Osteoblast (primary cell): ENCODE data around the gene ALS2. TPM values are rescaled to one million over a fixed set of nuclear protein-coding genes. Genes with fewer than 3 reads are reported as not detected.
A peak's percentile ranks its signal among the peaks of the same experiment; 100 is the strongest.

Experiments used
- DNase-seq: peaks from one replicate; pipeline ENCODE4 v3.0.0; 2011; ENCODE audit warnings: low spot score, mixed read lengths; ENCODE audit not compliant: insufficient read length; ENCODE audit errors: missing footprints
- H2AFZ ChIP-seq: 2 replicates; pipeline ENCODE4 v1.6.0; 2011; ENCODE audit warnings: mild to moderate bottlenecking, low read length
- H3K27ac ChIP-seq: 2 replicates; pipeline ENCODE4 v1.5.1; 2011; ENCODE audit warnings: mild to moderate bottlenecking, low read depth, low read length, moderate library complexity
- H3K27me3 ChIP-seq: 2 replicates; pipeline ENCODE4 v1.6.0; 2012; ENCODE audit warnings: mild to moderate bottlenecking, control low read depth, inconsistent platforms, low read length, moderate library complexity; ENCODE audit not compliant: insufficient read depth
- H3K36me3 ChIP-seq: 2 replicates; pipeline ENCODE4 v1.5.1; 2011; ENCODE audit warnings: mild to moderate bottlenecking, low read length, control low read depth, moderate library complexity; ENCODE audit not compliant: insufficient read depth
- H3K4me1 ChIP-seq: 2 replicates; pipeline ENCODE4 v1.5.1; 2011; ENCODE audit warnings: mild to moderate bottlenecking, low read length, control low read depth, moderate library complexity; ENCODE audit not compliant: insufficient read depth
- H3K4me2 ChIP-seq: 2 replicates; pipeline ENCODE4 v1.6.0; 2011; ENCODE audit warnings: mild to moderate bottlenecking, low read length; ENCODE audit not compliant: insufficient read depth
- H3K4me3 ChIP-seq: fragments of 200-600 bp; sonication (generic); 3 replicates; pipeline ENCODE4 v1.5.1; 2012; ENCODE audit warnings: mild to moderate bottlenecking, low read length, inconsistent platforms; ENCODE audit not compliant: insufficient read depth
- H3K79me2 ChIP-seq: 2 replicates; pipeline ENCODE4 v1.6.0; 2012; ENCODE audit warnings: mild to moderate bottlenecking, low read length, control low read depth, inconsistent platforms; ENCODE audit not compliant: insufficient read depth
- H3K9me3 ChIP-seq: 2 replicates; pipeline ENCODE4 v1.5.1; 2011; ENCODE audit warnings: low read depth, low read length, control low read depth
- H4K20me1 ChIP-seq: 2 replicates; pipeline ENCODE4 v1.6.0; 2012; ENCODE audit warnings: mild to moderate bottlenecking, low read length, control low read depth; ENCODE audit not compliant: insufficient read depth
- CTCF ChIP-seq: IDR thresholded peaks from 2 replicates; pipeline ENCODE4 v1.5.1; 2011; ENCODE audit warnings: mild to moderate bottlenecking, low read depth, low read length, moderate library complexity; ENCODE audit errors: extremely low read depth
- small RNA-seq: library from RNA; depleted of rRNA; stranded (forward); fragments of <200 nt; gene quantifications from one replicate; pipeline ENCODE3, GENCODE V24; 2012
- total RNA-seq: library from RNA; depleted of rRNA; stranded (reverse); fragments of >200 nt; gene quantifications from 2 replicates; pipeline ENCODE4 v1.2.3, GENCODE V29; 2012

ALS2 gene
- total RNA-seq, 1 donor, result 39.1 TPM

GRCh38 chr2:201656102-201656501 is 124.6 kb downstream of the ALS2 start:
- Histone ChIP-seq H3K4me2 (no peak overlapping the region), H3K9me3 (no peaks in the 10 kb centered on the region), H4K20me1 (no peaks in the 10 kb centered on the region), H3K4me3 (no peak overlapping the region), H3K36me3 (no peaks in the 10 kb centered on the region), H3K27me3 (no peaks in the 10 kb centered on the region), H3K27ac (peak overlapping the region; percentile 94), H3K4me1 (peaks cover 33% of the 10 kb centered on the region), H2AFZ (no peak overlapping the region), H3K79me2 (no peaks in the 10 kb centered on the region)
- TF ChIP-seq CTCF, result no peak
- DNase-seq, result no peak

DNA sequence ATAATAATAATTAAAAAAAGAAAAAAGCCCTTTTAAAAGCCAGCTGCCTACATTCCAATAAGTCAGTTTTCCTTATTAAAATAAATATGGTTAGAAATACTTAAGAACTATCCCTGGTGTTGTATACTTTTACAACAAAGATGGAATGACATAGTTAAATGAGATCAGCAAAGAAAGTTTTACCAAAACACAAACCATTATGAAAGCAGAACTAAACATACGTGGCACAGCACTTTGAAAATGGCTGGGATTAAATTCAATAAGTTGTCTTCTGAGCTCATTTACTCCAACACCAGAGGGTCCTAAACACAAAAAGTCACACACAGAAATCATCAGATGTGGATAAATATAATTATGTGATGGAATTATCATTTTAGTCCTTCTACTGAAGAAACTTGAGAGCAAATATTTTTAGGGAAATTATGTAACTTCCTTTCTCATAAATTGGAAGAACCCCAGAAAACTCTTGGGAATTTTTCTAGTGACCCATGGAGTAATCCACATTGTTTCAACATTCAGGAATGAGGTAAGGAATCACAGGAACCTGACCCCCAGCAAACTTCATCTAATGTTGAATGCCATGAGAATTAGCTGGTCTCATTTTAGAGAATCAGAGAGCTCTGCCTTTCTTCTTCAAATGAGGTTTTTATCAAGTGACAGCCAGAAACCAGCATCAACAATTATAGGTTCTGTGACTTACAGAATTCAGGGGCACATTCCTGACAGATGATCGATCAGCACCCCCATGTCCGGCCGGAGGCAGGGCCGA is 125.9 kb downstream of the ALS2 start:
- H3K36me3 ChIP-seq, result no peaks in the 10 kb centered on the region
- H3K27ac ChIP-seq, result peak overlapping the region; percentile 94
- no peak for TF ChIP-seq CTCF
- H3K4me3 ChIP-seq, result peak overlapping the region; percentile 13
- DNase-seq, result peak; percentile 75
- H3K27me3 ChIP-seq, result no peaks in the 10 kb centered on the region
- no peaks in the 10 kb centered on the region for H4K20me1 ChIP-seq
- peak overlapping the region; percentile 56 for H3K4me2 ChIP-seq
- no peaks in the 10 kb centered on the region for H3K79me2 ChIP-seq
- H3K9me3 ChIP-seq, result no peaks in the 10 kb centered on the region
- H2AFZ ChIP-seq, result peak overlapping the region; percentile 71
- peaks cover 33% of the 10 kb centered on the region for H3K4me1 ChIP-seq

- no peak for TF ChIP-seq CTCF
- H3K79me2 ChIP-seq, result no peaks in the 10 kb centered on the region
- peak overlapping the region; percentile 94 for H3K27ac ChIP-seq
- peaks cover 33% of the 10 kb centered on the region for H3K4me1 ChIP-seq
- no peak overlapping the region for H2AFZ ChIP-seq
- DNase-seq, result no peak
- no peak overlapping the region for H3K4me3 ChIP-seq
- no peaks in the 10 kb centered on the region for H3K36me3 ChIP-seq
- no peaks in the 10 kb centered on the region for H4K20me1 ChIP-seq
- H3K27me3 ChIP-seq, result no peaks in the 10 kb centered on the region
- no peaks in the 10 kb centered on the region for H3K9me3 ChIP-seq
- H3K4me2 ChIP-seq, result peak overlapping the region; percentile 41
Measured at GRCh38 chr2:201653221-201653620, 127.5 kb downstream of the ALS2 start.

Small RNAs within 50 kb of the gene (small RNA-seq; reads per million reads assigned to genes)
- gene RF00019, result not detected
- not detected for gene UBE2V1P11

Other genes with a start within 250 kb of the ALS2 start
- 43.6 and 49.6 TPM in 2 replicates for gene TMEM237, start 137.4 kb downstream of the ALS2 start, total RNA-seq
- 1.1 and 2.1 TPM in 2 replicates for gene MPP4, start 82.3 kb downstream of the ALS2 start, total RNA-seq
- gene CDK15, start 25.6 kb upstream of the ALS2 start, total RNA-seq, result 4.7 and 5.3 TPM in 2 replicates